Cardiac fibroblast (primary cell): ENCODE results near the gene PUM1.
A peak's percentile ranks its signal among the peaks of the same experiment; 100 is the strongest.
"Not testable (repeated sequence)": the region's sequence is repeated elsewhere in the genome, so short reads cannot be mapped to it uniquely, and the experiment has no call there.

Source experiments
- DNase-seq, 2 donors: peaks; one replicate each; pipeline versions ENCODE4 v3.0.0 to v3.0.0-alpha.2; 2010; ENCODE audit warnings: low read depth in 2 of 2
- H3K4me3 ChIP-seq, 2 donors: replicated peaks in 1 of 2; 1 replicate in 1 of 2; 2 replicates in 1 of 2; pipeline ENCODE4 v1.5.1; 2011; ENCODE audit warnings: low read depth in 2 of 2, low read length in 2 of 2, mild to moderate bottlenecking in 2 of 2, moderate library complexity in 1 of 2
- TF ChIP-seq, protein P1 (sequence below): IDR thresholded peaks from one replicate; pipeline ENCODE4 v1.5.1; 2011; ENCODE audit warnings: low read depth, mild to moderate bottlenecking, low read length, inconsistent platforms

Gene PUM1

GRCh38 chr1:30976143-30976542 lies 89.4 kb downstream of the PUM1 start:
- DNase-seq, result peak; percentile 51 to 85
- H3K4me3 ChIP-seq, result no peak overlapping the region
- TF ChIP-seq, protein P1, sequence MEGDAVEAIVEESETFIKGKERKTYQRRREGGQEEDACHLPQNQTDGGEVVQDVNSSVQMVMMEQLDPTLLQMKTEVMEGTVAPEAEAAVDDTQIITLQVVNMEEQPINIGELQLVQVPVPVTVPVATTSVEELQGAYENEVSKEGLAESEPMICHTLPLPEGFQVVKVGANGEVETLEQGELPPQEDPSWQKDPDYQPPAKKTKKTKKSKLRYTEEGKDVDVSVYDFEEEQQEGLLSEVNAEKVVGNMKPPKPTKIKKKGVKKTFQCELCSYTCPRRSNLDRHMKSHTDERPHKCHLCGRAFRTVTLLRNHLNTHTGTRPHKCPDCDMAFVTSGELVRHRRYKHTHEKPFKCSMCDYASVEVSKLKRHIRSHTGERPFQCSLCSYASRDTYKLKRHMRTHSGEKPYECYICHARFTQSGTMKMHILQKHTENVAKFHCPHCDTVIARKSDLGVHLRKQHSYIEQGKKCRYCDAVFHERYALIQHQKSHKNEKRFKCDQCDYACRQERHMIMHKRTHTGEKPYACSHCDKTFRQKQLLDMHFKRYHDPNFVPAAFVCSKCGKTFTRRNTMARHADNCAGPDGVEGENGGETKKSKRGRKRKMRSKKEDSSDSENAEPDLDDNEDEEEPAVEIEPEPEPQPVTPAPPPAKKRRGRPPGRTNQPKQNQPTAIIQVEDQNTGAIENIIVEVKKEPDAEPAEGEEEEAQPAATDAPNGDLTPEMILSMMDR, result no peak

DNA sequence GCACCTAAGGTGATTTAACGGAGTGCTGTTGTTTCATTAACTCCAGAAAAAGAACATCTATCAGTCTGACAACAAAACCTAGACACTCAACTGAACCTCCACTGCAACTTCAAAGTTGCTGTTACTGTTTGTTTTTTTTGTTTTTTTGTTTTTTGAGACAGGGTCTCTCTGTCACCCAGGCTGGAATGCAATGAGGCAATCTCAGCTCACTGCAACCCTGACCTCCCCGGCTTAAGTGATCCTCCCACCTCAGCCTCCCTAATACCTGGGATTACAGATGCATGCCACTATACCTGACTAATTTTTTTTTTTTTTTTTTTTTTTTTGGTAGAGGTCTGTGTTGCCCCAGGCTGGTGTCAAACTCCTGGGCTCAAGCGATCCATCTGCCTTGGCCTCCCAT lies 90.3 kb downstream of the PUM1 start:
- TF ChIP-seq, protein P1, result no peak
- no peak overlapping the region for H3K4me3 ChIP-seq
- no peak for DNase-seq

- no peak for DNase-seq
- no peak overlapping the region for H3K4me3 ChIP-seq
- TF ChIP-seq, protein P1, result no peak
Measured at GRCh38 chr1:30974536-30974935, 91.0 kb downstream of the PUM1 start.

DNA sequence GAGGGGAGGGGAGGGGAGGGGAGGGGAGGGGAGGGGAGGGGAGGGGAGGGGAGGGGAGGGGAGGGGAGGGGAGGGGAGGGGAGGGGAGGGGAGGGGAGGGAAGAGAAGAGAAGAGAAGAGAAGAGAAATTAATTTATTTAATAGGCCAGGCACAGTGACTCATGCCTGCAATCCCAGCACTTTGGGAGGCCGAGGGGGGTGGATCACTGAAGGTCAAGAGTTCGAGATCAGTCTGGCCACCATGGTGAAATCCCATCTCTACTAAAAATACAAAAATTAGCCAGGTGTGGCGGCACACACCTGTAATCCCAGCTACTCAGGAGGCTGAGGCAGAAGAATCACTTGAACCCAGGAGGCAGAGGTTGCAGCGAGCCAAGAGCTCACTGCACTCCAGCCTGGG lies 93.2 kb downstream of the PUM1 start:
- DNase-seq, H3K4me3 ChIP-seq: not testable (repeated sequence)

GRCh38 chr1:30971496-30971895 lies 94.0 kb downstream of the PUM1 start:
- no peak overlapping the region for H3K4me3 ChIP-seq
- no peak for DNase-seq
- TF ChIP-seq, protein P1, result no peak

- H3K4me3 ChIP-seq, result no peak overlapping the region
- TF ChIP-seq, protein P1, result no peak
- DNase-seq, result no peak
Measured at GRCh38 chr1:30969903-30970302, 95.6 kb downstream of the PUM1 start.

DNA sequence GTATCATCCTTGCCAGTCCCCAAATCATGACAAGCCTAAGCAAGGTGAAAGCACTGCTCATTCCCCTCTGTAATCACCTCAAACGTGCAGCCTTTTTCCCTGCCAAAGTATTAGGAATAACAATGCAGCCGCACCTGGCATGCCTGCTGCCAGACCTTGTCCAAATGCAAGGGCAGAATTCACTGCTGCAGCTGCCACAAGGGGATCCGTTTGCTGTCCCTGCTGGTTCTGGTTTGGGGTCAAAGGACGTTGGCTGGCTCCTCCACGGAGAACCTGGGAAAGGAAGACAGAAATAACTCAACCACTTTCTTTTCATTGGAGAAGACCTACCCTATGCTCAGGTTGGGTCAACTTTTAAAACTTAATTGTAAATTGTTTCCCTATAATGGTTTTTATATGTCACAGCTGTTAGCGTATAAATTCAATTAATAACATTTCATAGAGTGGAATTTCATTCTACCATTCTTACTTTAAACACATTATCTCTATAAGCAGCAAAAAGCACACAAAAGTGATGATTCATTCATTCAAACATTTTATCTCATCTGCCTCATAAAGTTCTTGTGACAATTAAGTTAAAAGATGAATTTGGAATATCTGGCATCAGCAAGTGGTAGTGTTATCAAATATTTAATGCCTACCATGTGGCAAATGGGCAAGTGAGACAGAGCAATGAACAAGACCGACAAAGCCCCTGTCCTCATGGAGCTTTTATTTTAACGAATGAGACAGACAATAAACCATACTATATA lies 97.1 kb downstream of the PUM1 start:
- DNase-seq, result no peak
- H3K4me3 ChIP-seq, result no peak overlapping the region
- TF ChIP-seq, protein P1, result no peak
